CMK (cell line): ENCODE measurements around the gene ANKRD33B.
A peak's percentile ranks its signal among the peaks of the same experiment; 100 is the strongest.
"Not testable (repeated sequence)": the region's sequence is repeated elsewhere in the genome, so short reads cannot be mapped to it uniquely, and the experiment has no call there.

ENCODE experiments used
- DNase-seq: peaks from one replicate; pipeline ENCODE4 v3.0.0-alpha.2; 2010; ENCODE audit warnings: low read depth

The ANKRD33B gene

GRCh38 chr5:10619649-10620048 lies 55.8 kb downstream of the ANKRD33B start:
- DNase-seq = no peak

GRCh38 chr5:10620346-10620745 lies 56.5 kb downstream of the ANKRD33B start:
- no peak for DNase-seq

- DNase-seq = no peak
These were observed 58.0 kb downstream of the ANKRD33B start for GRCh38 chr5:10621832-10622231.

GRCh38 chr5:10622810-10623209 lies 58.9 kb downstream of the ANKRD33B start:
- DNase-seq = no peak

GRCh38 chr5:10623305-10623910 lies 59.5 kb downstream of the ANKRD33B start:
- DNase-seq = no peak

- DNase-seq = no peak
These were observed 60.3 kb downstream of the ANKRD33B start for GRCh38 chr5:10624206-10624605.

- DNase-seq = no peak
These were observed 60.8 kb downstream of the ANKRD33B start for GRCh38 chr5:10624679-10625078.

GRCh38 chr5:10625700-10626472 lies 62.0 kb downstream of the ANKRD33B start:
- DNase-seq = no peak

GRCh38 chr5:10626473-10627013 lies 62.7 kb downstream of the ANKRD33B start:
- no peak for DNase-seq

- peak; percentile 11 for DNase-seq
These were observed 63.4 kb downstream of the ANKRD33B start for GRCh38 chr5:10627160-10627701.

GRCh38 chr5:10628601-10629000 lies 64.7 kb downstream of the ANKRD33B start:
- no peak for DNase-seq

- no peak for DNase-seq
These were observed 65.8 kb downstream of the ANKRD33B start for GRCh38 chr5:10629682-10630081.

GRCh38 chr5:10630126-10630525 lies 66.3 kb downstream of the ANKRD33B start:
- no peak for DNase-seq

- not testable (repeated sequence) for DNase-seq
These were observed 66.9 kb downstream of the ANKRD33B start for GRCh38 chr5:10630744-10631143.

- no peak for DNase-seq
These were observed 67.6 kb downstream of the ANKRD33B start for GRCh38 chr5:10631316-10631996.

GRCh38 chr5:10632110-10632761 lies 68.4 kb downstream of the ANKRD33B start:
- DNase-seq = no peak

- DNase-seq = no peak
These were observed 69.6 kb downstream of the ANKRD33B start for GRCh38 chr5:10633271-10634049.

GRCh38 chr5:10634050-10634449 lies 70.2 kb downstream of the ANKRD33B start:
- DNase-seq = no peak

GRCh38 chr5:10634562-10634961 lies 70.7 kb downstream of the ANKRD33B start:
- DNase-seq = no peak

GRCh38 chr5:10635257-10635866 lies 71.5 kb downstream of the ANKRD33B start:
- no peak for DNase-seq

GRCh38 chr5:10635867-10636350 lies 72.0 kb downstream of the ANKRD33B start:
- DNase-seq = no peak
